ENCODE measurements around the gene IGSF10.

DNA sequence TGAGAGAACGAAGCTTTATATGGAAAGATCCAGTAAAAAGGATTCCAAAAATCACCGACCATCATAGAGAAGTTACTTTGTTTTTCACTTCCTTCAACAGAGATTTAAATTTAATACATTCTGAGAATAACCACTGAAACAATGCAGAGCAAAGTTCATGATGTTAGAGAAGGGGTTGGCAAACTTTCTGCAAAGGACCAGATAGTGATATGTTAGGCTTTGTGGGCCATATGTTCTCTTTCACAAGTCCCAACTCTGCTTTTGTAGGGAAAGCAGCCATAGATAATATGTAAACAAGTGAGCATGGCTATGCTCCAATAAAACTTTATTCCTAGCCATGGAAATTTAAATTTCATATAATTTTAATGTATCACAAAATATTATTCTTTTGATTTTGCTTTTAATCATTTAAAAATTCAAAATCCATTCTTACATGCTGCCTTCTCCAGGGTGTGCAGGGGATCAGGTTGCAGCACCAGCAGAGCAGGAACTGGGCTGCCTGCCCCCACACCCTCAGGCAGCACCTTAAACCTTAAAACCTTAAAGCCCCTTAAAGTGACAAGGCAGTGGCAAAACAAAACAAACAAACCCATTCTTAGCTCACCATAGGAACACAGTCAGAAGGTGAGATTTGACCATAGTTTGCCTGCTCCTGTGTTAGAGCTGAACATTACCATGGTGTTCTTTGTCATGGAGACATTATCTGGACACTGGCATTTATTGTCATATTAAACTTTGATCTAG, 16.9 kb upstream of the IGSF10 start:
- TF ChIP-seq MXI1 (IDR thresholded peaks at IDR 0.05; ENCODE audit: low read depth, low read length) (no peak), MAX (IDR thresholded peaks at IDR 0.05; ENCODE audit: low read depth) (no peak)
- TF ChIP-seq, protein P1, sequence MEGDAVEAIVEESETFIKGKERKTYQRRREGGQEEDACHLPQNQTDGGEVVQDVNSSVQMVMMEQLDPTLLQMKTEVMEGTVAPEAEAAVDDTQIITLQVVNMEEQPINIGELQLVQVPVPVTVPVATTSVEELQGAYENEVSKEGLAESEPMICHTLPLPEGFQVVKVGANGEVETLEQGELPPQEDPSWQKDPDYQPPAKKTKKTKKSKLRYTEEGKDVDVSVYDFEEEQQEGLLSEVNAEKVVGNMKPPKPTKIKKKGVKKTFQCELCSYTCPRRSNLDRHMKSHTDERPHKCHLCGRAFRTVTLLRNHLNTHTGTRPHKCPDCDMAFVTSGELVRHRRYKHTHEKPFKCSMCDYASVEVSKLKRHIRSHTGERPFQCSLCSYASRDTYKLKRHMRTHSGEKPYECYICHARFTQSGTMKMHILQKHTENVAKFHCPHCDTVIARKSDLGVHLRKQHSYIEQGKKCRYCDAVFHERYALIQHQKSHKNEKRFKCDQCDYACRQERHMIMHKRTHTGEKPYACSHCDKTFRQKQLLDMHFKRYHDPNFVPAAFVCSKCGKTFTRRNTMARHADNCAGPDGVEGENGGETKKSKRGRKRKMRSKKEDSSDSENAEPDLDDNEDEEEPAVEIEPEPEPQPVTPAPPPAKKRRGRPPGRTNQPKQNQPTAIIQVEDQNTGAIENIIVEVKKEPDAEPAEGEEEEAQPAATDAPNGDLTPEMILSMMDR (IDR thresholded peaks at IDR 0.05): no peak
